Gastroesophageal sphincter (tissue), 3 donors: ENCODE measurements around the gene DNALI1.
"Not testable (repeated sequence)": the region's sequence is repeated elsewhere in the genome, so short reads cannot be mapped to it uniquely, and the experiment has no call there.

Experiments
- EP300 ChIP-seq: sonication (generic); formaldehyde crosslinking; IDR thresholded peaks from one replicate; pipeline ENCODE4 v1.6.1; 2017; ENCODE audit warnings: antibody characterized with exemption, mild to moderate bottlenecking
- TF ChIP-seq, protein P1 (sequence below), 4 experiments: fragments of 200-600 bp in 2 of 4; fragments of 450-650 bp in 2 of 4; sonication (generic) in 1 of 4; IDR thresholded peaks; one replicate each; pipeline ENCODE4 v1.5.1; 2017 to 2019; ENCODE audit warnings: antibody characterized with exemption in 4 of 4, mild to moderate bottlenecking in 2 of 4, moderate library complexity in 2 of 4

DNA sequence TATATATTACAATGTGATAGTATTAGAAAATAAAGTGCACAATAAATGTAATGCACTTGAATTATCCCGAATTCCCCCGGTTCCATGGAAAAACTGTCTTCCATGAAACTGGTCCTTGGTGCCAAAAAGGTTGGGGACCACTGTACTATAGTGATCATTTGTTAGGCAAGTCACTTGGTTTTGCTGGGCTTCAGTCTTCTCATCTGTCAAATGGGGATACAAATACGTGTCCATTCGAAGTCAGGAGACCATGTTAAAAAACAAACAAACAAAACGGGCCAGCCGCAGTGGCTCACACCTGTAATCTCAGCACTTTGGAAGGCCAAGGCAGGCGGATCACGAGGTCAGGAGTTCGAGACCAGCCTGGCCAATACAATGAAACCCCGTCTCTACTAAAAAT lies 17.6 kb upstream of the DNALI1 start:
- TF ChIP-seq, protein P1, sequence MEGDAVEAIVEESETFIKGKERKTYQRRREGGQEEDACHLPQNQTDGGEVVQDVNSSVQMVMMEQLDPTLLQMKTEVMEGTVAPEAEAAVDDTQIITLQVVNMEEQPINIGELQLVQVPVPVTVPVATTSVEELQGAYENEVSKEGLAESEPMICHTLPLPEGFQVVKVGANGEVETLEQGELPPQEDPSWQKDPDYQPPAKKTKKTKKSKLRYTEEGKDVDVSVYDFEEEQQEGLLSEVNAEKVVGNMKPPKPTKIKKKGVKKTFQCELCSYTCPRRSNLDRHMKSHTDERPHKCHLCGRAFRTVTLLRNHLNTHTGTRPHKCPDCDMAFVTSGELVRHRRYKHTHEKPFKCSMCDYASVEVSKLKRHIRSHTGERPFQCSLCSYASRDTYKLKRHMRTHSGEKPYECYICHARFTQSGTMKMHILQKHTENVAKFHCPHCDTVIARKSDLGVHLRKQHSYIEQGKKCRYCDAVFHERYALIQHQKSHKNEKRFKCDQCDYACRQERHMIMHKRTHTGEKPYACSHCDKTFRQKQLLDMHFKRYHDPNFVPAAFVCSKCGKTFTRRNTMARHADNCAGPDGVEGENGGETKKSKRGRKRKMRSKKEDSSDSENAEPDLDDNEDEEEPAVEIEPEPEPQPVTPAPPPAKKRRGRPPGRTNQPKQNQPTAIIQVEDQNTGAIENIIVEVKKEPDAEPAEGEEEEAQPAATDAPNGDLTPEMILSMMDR (IDR thresholded peaks at IDR 0.05), result not testable (repeated sequence)
- TF ChIP-seq EP300, result not testable (repeated sequence)
